Smooth muscle cell (in vitro differentiated cells): ENCODE data around the gene LDAF1. TPM values are rescaled to one million over a fixed set of nuclear protein-coding genes. Genes with fewer than 3 reads are reported as not detected.
"Not testable (repeated sequence)": the region's sequence is repeated elsewhere in the genome, so short reads cannot be mapped to it uniquely, and the experiment has no call there.

ENCODE experiments used
- DNase-seq: peaks from one replicate; lab custom pipeline; 2025; ENCODE audit not compliant: unreplicated experiment; lab: John Stamatoyannopoulos, UW
- H2AFZ ChIP-seq: fragments of 200-600 bp; sonication (generic); 2 replicates; pipeline ENCODE4 v1.6.0; 2016; ENCODE audit warnings: antibody characterized with exemption, low read depth, mild to moderate bottlenecking
- H3F3A ChIP-seq: fragments of 200-600 bp; sonication (generic); 2 replicates; pipeline ENCODE4 v1.6.0; 2017; ENCODE audit warnings: antibody characterized with exemption, low read depth
- H3K27ac ChIP-seq: fragments of 200-600 bp; sonication (generic); 2 replicates; pipeline ENCODE4 v1.5.1; 2016; ENCODE audit warnings: low read depth, mild to moderate bottlenecking
- H3K27me3 ChIP-seq: fragments of 200-600 bp; sonication (generic); 2 replicates; pipeline ENCODE4 v1.6.1; 2016; ENCODE audit warnings: low read depth, mild to moderate bottlenecking
- H3K36me3 ChIP-seq: fragments of 200-600 bp; sonication (generic); 2 replicates; pipeline ENCODE4 v1.5.1; 2016; ENCODE audit warnings: low read depth
- H3K4me1 ChIP-seq: fragments of 200-600 bp; sonication (generic); 2 replicates; pipeline ENCODE4 v1.5.1; 2016; ENCODE audit warnings: low read depth
- H3K4me2 ChIP-seq: fragments of 200-600 bp; sonication (generic); 2 replicates; pipeline ENCODE4 v1.6.0; 2016; ENCODE audit warnings: mild to moderate bottlenecking
- H3K4me3 ChIP-seq: fragments of 200-600 bp; sonication (generic); 2 replicates; pipeline ENCODE4 v1.5.1; 2016; ENCODE audit warnings: mild to moderate bottlenecking
- H3K79me2 ChIP-seq: fragments of 200-600 bp; sonication (generic); 2 replicates; pipeline ENCODE4 v1.6.0; 2016; ENCODE audit warnings: low read depth, mild to moderate bottlenecking
- H3K9ac ChIP-seq: fragments of 200-600 bp; sonication (generic); 2 replicates; pipeline ENCODE4 v1.6.0; 2016; ENCODE audit warnings: low read depth
- H3K9me3 ChIP-seq: fragments of 200-600 bp; sonication (generic); replicated peaks from 2 replicates; pipeline ENCODE4 v1.5.1; 2016; ENCODE audit warnings: low read depth
- H4K20me1 ChIP-seq: fragments of 200-600 bp; sonication (generic); 2 replicates; pipeline ENCODE4 v1.6.0; 2016; ENCODE audit warnings: low read depth
- WGBS: methylation state at CpG from one replicate; pipeline ENCODE4 v1.1.7; 2016; ENCODE audit warnings: low lambda C conversion rate; 5-methylcytosine and 5-hydroxymethylcytosine counted together
- polyA plus RNA-seq: library from polyadenylated mRNA; unstranded; fragments of >200 nt; fragmentation: Nextera tagmentation; extraction: Ambion mirVana; gene quantifications from 2 replicates; pipeline ENCODE4 v1.2.1, GENCODE V29; 2016
- total RNA-seq: library from RNA; depleted of rRNA; stranded (reverse); fragments of >200 nt; gene quantifications from 2 replicates; pipeline ENCODE4 v1.2.3, GENCODE V29; 2014
- TF ChIP-seq, protein P1 (sequence below): fragments of 200-600 bp; sonication (generic); IDR thresholded peaks from 2 replicates; pipeline ENCODE4 v1.5.1; 2017; ENCODE audit warnings: borderline replicate concordance, mild to moderate bottlenecking, antibody characterized with exemption; ENCODE audit not compliant: insufficient read depth, poor library complexity, severe bottlenecking

Gene LDAF1
- total and polyA plus RNA-seq, 2 experiments from 2014 or later, result 16.2 to 21.0 TPM

DNA sequence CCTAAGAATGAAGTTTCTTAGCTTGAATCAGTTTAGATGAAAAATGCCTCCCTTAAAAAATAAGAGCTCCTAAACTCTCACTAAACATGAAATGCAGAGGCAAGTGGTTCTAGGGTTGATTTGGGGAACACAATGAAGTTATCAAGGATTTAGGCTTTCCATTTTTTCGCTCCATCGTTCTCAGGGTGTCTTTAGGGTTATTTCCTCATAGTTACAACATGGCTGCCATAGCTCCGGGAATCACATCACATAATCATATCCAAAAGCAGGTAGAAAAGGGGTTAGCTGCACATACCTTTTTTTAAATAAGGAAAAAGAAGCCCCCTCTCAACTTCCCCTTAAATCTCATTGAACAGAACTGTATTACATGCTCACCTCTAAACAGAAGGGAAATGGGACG, 31.5 kb downstream of the LDAF1 start:
- no peak overlapping the region for H2AFZ ChIP-seq
- H3K79me2 ChIP-seq, result no peaks in the 10 kb centered on the region
- no peak overlapping the region for H3K9ac ChIP-seq
- no peaks in the 10 kb centered on the region for H4K20me1 ChIP-seq
- no peaks in the 10 kb centered on the region for H3F3A ChIP-seq
- no peaks in the 10 kb centered on the region for H3K27me3 ChIP-seq
- H3K4me2 ChIP-seq, result no peak overlapping the region
- H3K9me3 ChIP-seq, result no peaks in the 10 kb centered on the region
- H3K4me3 ChIP-seq, result no peak overlapping the region
- DNase-seq, result no peak
- 95% methylated on average over 4 of the region's 4 CpGs for WGBS
- no peak overlapping the region for H3K27ac ChIP-seq
- no peaks in the 10 kb centered on the region for H3K36me3 ChIP-seq
- TF ChIP-seq, protein P1, sequence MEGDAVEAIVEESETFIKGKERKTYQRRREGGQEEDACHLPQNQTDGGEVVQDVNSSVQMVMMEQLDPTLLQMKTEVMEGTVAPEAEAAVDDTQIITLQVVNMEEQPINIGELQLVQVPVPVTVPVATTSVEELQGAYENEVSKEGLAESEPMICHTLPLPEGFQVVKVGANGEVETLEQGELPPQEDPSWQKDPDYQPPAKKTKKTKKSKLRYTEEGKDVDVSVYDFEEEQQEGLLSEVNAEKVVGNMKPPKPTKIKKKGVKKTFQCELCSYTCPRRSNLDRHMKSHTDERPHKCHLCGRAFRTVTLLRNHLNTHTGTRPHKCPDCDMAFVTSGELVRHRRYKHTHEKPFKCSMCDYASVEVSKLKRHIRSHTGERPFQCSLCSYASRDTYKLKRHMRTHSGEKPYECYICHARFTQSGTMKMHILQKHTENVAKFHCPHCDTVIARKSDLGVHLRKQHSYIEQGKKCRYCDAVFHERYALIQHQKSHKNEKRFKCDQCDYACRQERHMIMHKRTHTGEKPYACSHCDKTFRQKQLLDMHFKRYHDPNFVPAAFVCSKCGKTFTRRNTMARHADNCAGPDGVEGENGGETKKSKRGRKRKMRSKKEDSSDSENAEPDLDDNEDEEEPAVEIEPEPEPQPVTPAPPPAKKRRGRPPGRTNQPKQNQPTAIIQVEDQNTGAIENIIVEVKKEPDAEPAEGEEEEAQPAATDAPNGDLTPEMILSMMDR, result no peak
- no peaks in the 10 kb centered on the region for H3K4me1 ChIP-seq

DNA sequence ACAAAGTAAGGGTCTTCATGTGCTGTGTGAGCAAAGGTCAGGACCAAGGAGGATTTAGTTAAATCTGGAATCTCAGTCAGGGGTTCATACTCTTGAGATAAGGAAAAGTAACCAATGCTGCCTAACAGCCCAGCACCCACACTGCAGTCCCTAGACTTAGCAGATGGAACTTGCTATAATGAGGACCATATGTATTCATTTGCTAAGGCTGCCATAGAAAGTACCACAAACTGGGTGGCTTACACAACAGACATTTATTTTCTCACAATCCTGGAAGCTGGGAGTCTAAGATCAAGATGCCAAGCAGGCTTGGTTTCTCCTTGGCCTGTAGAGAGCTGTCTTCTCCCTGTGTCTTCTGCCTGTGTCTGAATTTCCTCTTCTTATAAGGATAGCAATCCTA, 32.1 kb downstream of the LDAF1 start:
- H3K27ac ChIP-seq, result no peak overlapping the region
- no peaks in the 10 kb centered on the region for H3K36me3 ChIP-seq
- TF ChIP-seq, protein P1, result no peak
- no peaks in the 10 kb centered on the region for H3K27me3 ChIP-seq
- H3K9me3 ChIP-seq, result no peaks in the 10 kb centered on the region
- H3K4me3 ChIP-seq, result no peak overlapping the region
- no peaks in the 10 kb centered on the region for H3F3A ChIP-seq
- H3K4me1 ChIP-seq, result no peaks in the 10 kb centered on the region
- H2AFZ ChIP-seq, result no peak overlapping the region
- H3K4me2 ChIP-seq, result no peak overlapping the region
- no peaks in the 10 kb centered on the region for H4K20me1 ChIP-seq
- no peaks in the 10 kb centered on the region for H3K79me2 ChIP-seq
- no peak overlapping the region for H3K9ac ChIP-seq
- no peak for DNase-seq

DNA sequence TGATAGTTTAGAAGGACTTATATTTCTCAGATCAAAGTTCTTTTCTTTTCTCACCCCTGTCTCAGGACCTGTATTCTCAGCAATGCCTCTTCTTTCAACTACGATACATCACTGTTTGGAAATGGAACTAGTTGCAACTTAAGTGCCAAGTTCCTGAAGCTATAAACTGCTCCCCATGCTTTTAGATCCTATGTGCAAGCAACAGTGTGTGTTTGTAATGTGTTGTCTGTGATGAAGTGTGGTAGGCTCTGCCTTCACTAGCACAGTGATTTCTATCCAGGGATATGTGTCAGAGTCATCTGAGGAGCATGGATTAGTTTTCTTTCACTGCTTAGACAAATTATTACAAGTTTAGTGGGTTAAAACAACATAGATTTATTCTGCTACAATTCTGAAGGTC, 34.5 kb downstream of the LDAF1 start:
- WGBS, result 100% methylated on average over 1 of the region's 1 CpG
- no peaks in the 10 kb centered on the region for H4K20me1 ChIP-seq
- no peak overlapping the region for H3K4me3 ChIP-seq
- no peaks in the 10 kb centered on the region for H3K27me3 ChIP-seq
- TF ChIP-seq, protein P1, result no peak
- H3F3A ChIP-seq, result no peaks in the 10 kb centered on the region
- H3K27ac ChIP-seq, result no peak overlapping the region
- H3K9me3 ChIP-seq, result no peaks in the 10 kb centered on the region
- no peak overlapping the region for H2AFZ ChIP-seq
- no peaks in the 10 kb centered on the region for H3K36me3 ChIP-seq
- no peaks in the 10 kb centered on the region for H3K4me1 ChIP-seq
- DNase-seq, result no peak
- H3K4me2 ChIP-seq, result no peak overlapping the region
- H3K9ac ChIP-seq, result no peak overlapping the region
- no peaks in the 10 kb centered on the region for H3K79me2 ChIP-seq

DNA sequence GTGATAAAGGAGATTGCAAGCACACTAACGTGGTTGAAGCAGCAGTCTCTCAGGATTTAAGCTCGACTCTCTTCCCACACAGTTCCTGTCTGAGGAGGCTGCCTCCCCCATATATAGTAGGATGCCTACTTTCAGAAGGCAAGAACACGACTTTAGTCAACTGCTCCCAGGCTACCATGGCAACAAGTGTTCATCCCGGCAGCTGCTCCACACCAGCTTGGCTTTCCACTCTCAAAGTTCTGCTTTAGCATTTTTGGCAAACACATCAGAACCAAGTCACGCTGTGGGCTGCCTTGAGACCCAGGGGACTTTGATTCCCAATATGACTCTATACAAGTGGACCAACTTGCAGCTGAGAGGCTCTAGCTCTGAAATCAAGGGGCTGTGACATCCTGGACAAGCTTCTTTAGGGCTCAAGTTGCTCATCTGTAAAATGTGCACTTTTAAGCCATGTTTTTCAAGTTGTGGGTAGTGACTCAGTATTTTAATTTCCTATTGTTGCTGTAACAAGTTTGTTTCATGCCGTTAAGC, 36.4 kb downstream of the LDAF1 start:
- no peak overlapping the region for H3K27ac ChIP-seq
- WGBS, result 66% methylated on average over 6 of the region's 6 CpGs

DNA sequence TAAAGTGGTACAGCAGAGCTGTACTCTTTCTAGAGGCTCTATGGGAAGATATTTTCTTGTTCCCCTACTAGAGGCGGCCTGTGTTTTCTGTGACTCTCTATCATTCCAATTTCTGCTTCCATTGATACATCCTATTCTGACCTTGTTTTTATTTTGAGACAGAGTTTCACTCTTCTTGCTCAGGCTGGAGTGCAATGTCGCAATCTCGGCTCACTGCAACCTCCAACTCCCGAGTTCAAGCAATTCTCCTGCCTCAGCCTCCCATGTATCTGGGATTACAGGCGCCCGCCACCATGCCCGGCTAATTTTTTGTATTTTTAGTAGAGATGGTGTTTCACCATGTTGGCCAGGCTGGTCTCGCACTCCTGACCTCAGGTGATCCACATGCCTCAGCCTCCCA, 36.9 kb downstream of the LDAF1 start:
- H2AFZ ChIP-seq, H3K4me2 ChIP-seq, H3K4me1 ChIP-seq, H3K9ac ChIP-seq, H3K36me3 ChIP-seq, H3K9me3 ChIP-seq, H3K79me2 ChIP-seq, H3K27me3 ChIP-seq, H3K27ac ChIP-seq, H4K20me1 ChIP-seq, DNase-seq, H3F3A ChIP-seq, H3K4me3 ChIP-seq: not testable (repeated sequence)
- WGBS, result 97% methylated on average over 8 of the region's 8 CpGs

More for the DNA sequence above, 36.4 kb downstream of the LDAF1 start:
- Histone ChIP-seq H3K27me3 (no peaks in the 10 kb centered on the region), H2AFZ (no peak overlapping the region), H3K9ac (no peak overlapping the region), H3K9me3 (no peaks in the 10 kb centered on the region), H3F3A (no peaks in the 10 kb centered on the region), H4K20me1 (no peaks in the 10 kb centered on the region), H3K79me2 (no peaks in the 10 kb centered on the region), H3K4me3 (no peak overlapping the region), H3K36me3 (no peaks in the 10 kb centered on the region), H3K4me2 (no peak overlapping the region), H3K4me1 (no peaks in the 10 kb centered on the region)
- no peak for DNase-seq
- TF ChIP-seq, protein P1, result no peak
